Activated naive CD4-positive, alpha-beta T cell treated with anti-CD3 and anti-CD28 coated beads for 36 hours (primary cell): ENCODE data around the gene SPATA31C1. TPM values are rescaled to one million over a fixed set of nuclear protein-coding genes. Genes with fewer than 3 reads are reported as not detected.
"Not testable (repeated sequence)": the region's sequence is repeated elsewhere in the genome, so short reads cannot be mapped to it uniquely, and the experiment has no call there.

Experiments used
- CTCF ChIA-PET: fragments of 350-600 bp; sonication (Branson Sonifier 250); formaldehyde crosslinking; loops from one replicate; lab custom pipeline; 2021; ENCODE audit warnings: antibody characterized with exemption; lab: Charles Lee
- DNase-seq: peaks from one replicate; pipeline ENCODE4 v3.0.0-alpha.2; 2020
- H3K27ac Mint-ChIP-seq: one replicate; pipeline ENCODE4 v1.8.0; 2021; ENCODE audit warnings: mild to moderate bottlenecking, mixed read lengths
- H3K27me3 Mint-ChIP-seq: one replicate; pipeline ENCODE4 v1.8.0; 2021; ENCODE audit warnings: low read depth, mixed read lengths
- H3K36me3 Mint-ChIP-seq: one replicate; pipeline ENCODE4 v1.8.0; 2021; ENCODE audit warnings: low read depth, mixed read lengths
- H3K4me1 Mint-ChIP-seq: one replicate; pipeline ENCODE4 v1.8.0; 2021; ENCODE audit warnings: low read depth, mixed read lengths
- H3K4me3 Mint-ChIP-seq: one replicate; pipeline ENCODE4 v1.8.0; 2021; ENCODE audit warnings: mild to moderate bottlenecking, moderate library complexity, mixed read lengths
- H3K9me3 Mint-ChIP-seq: one replicate; pipeline ENCODE4 v1.8.0; 2021; ENCODE audit warnings: mixed read lengths
- intact Hi-C: fragments of 100-400 bp; cut with micrococcal nuclease; formaldehyde crosslinking; loops from one replicate; pipeline ENCODE4 v1.15.1; 2023
- total RNA-seq, 2 experiments: library from RNA; stranded (reverse); gene quantifications; one replicate each; pipeline ENCODE4 v1.2.3, GENCODE V29; 2021

SPATA31C1 gene
- total RNA-seq: not detected

- CTCF ChIA-PET: not testable (repeated sequence)
These were observed at the start of gene SPATA31C1 for GRCh38 chr9:87917662-87918061. Gene SPATA31C1, plus strand, starts transcription at chr9:87917962.

GRCh38 chr9:87868175-87868574 lies 49.6 kb upstream of the SPATA31C1 start:
- Mint-ChIP-seq H3K4me1 (no peaks in the 10 kb centered on the region), H3K27me3 (no peaks in the 10 kb centered on the region), H3K27ac (no peak overlapping the region), H3K4me3 (no peak overlapping the region), H3K9me3 (no peaks in the 10 kb centered on the region), H3K36me3 (no peaks in the 10 kb centered on the region)
- CTCF ChIA-PET: no interaction called here
- DNase-seq: no peak
- intact Hi-C loops: no loop called here

More at GRCh38 chr9:87917662-87918061, at the start of gene SPATA31C1:
- H3K4me1 Mint-ChIP-seq, DNase-seq, H3K9me3 Mint-ChIP-seq, H3K4me3 Mint-ChIP-seq, H3K36me3 Mint-ChIP-seq, H3K27ac Mint-ChIP-seq, intact Hi-C loops, H3K27me3 Mint-ChIP-seq: not testable (repeated sequence)

- no peak for DNase-seq
- Mint-ChIP-seq H3K36me3 (no peaks in the 10 kb centered on the region), H3K4me3 (no peak overlapping the region), H3K27me3 (no peaks in the 10 kb centered on the region), H3K9me3 (no peaks in the 10 kb centered on the region), H3K4me1 (no peaks in the 10 kb centered on the region), H3K27ac (no peak overlapping the region)
- CTCF ChIA-PET: no interaction called here
- intact Hi-C loops: no loop called here
These were observed 49.1 kb upstream of the SPATA31C1 start for GRCh38 chr9:87868635-87869034.

- Mint-ChIP-seq H3K27ac (no peak overlapping the region), H3K4me3 (no peak overlapping the region), H3K4me1 (no peaks in the 10 kb centered on the region), H3K27me3 (no peaks in the 10 kb centered on the region), H3K36me3 (no peaks in the 10 kb centered on the region), H3K9me3 (no peaks in the 10 kb centered on the region)
- no peak for DNase-seq
- intact Hi-C loops: no loop called here
- CTCF ChIA-PET: interaction anchor here (0.6 kb wide), 1 partner anchor 513 kb away, joined by 3 read pairs; no protein-coding TSS in a partner anchor
These were observed 48.7 kb upstream of the SPATA31C1 start for GRCh38 chr9:87869082-87869481.

GRCh38 chr9:87871425-87872078 lies 46.2 kb upstream of the SPATA31C1 start:
- no peak overlapping the region for H3K27ac Mint-ChIP-seq
- intact Hi-C loops: no loop called here

GRCh38 chr9:87872079-87872624 lies 45.6 kb upstream of the SPATA31C1 start:
- H3K4me3 Mint-ChIP-seq: no peak overlapping the region
- H3K27ac Mint-ChIP-seq: no peak overlapping the region
- H3K4me1 Mint-ChIP-seq: no peaks in the 10 kb centered on the region
- intact Hi-C loops: no loop called here
- H3K27me3 Mint-ChIP-seq: peaks cover 2% of the 10 kb centered on the region
- CTCF ChIA-PET: no interaction called here
- no peak for DNase-seq
- H3K9me3 Mint-ChIP-seq: no peaks in the 10 kb centered on the region
- H3K36me3 Mint-ChIP-seq: no peaks in the 10 kb centered on the region

More at GRCh38 chr9:87871425-87872078, 46.2 kb upstream of the SPATA31C1 start:
- Mint-ChIP-seq H3K4me3 (no peak overlapping the region), H3K27me3 (peaks cover under 1% of the 10 kb centered on the region), H3K36me3 (no peaks in the 10 kb centered on the region), H3K9me3 (no peaks in the 10 kb centered on the region), H3K4me1 (no peaks in the 10 kb centered on the region)
- CTCF ChIA-PET: interaction anchor here (0.6 kb wide), 1 partner anchor 536 kb away, joined by 4 read pairs; no protein-coding TSS in a partner anchor
- no peak for DNase-seq

- H3K4me1 Mint-ChIP-seq: peaks cover 3% of the 10 kb centered on the region
- H3K9me3 Mint-ChIP-seq: no peaks in the 10 kb centered on the region
- DNase-seq: no peak
- H3K36me3 Mint-ChIP-seq: no peaks in the 10 kb centered on the region
- intact Hi-C loops: no loop called here
- peaks cover 2% of the 10 kb centered on the region for H3K27me3 Mint-ChIP-seq
- H3K27ac Mint-ChIP-seq: no peak overlapping the region
- CTCF ChIA-PET: no interaction called here
- H3K4me3 Mint-ChIP-seq: no peak overlapping the region
These were observed 44.0 kb upstream of the SPATA31C1 start for GRCh38 chr9:87873607-87874303.

- peaks cover 8% of the 10 kb centered on the region for H3K4me1 Mint-ChIP-seq
- CTCF ChIA-PET: no interaction called here
- H3K36me3 Mint-ChIP-seq: no peaks in the 10 kb centered on the region
- no peak overlapping the region for H3K27ac Mint-ChIP-seq
- no peak for DNase-seq
- H3K9me3 Mint-ChIP-seq: no peaks in the 10 kb centered on the region
- H3K4me3 Mint-ChIP-seq: no peak overlapping the region
- intact Hi-C loops: no loop called here
- peaks cover 2% of the 10 kb centered on the region for H3K27me3 Mint-ChIP-seq
These were observed 43.5 kb upstream of the SPATA31C1 start for GRCh38 chr9:87874304-87874623.

- H3K36me3 Mint-ChIP-seq: no peaks in the 10 kb centered on the region
- H3K4me3 Mint-ChIP-seq: no peak overlapping the region
- DNase-seq: no peak
- no peak overlapping the region for H3K27ac Mint-ChIP-seq
- intact Hi-C loops: no loop called here
- H3K9me3 Mint-ChIP-seq: no peaks in the 10 kb centered on the region
- CTCF ChIA-PET: no interaction called here
- peaks cover 2% of the 10 kb centered on the region for H3K27me3 Mint-ChIP-seq
- H3K4me1 Mint-ChIP-seq: peaks cover 9% of the 10 kb centered on the region
These were observed 42.7 kb upstream of the SPATA31C1 start for GRCh38 chr9:87875060-87875459.

GRCh38 chr9:87875831-87876545 lies 41.8 kb upstream of the SPATA31C1 start:
- peaks cover 2% of the 10 kb centered on the region for H3K27me3 Mint-ChIP-seq
- H3K4me3 Mint-ChIP-seq: no peak overlapping the region
- no peaks in the 10 kb centered on the region for H3K9me3 Mint-ChIP-seq
- H3K36me3 Mint-ChIP-seq: no peaks in the 10 kb centered on the region
- DNase-seq: no peak
- peaks cover 11% of the 10 kb centered on the region for H3K4me1 Mint-ChIP-seq
- intact Hi-C loops: no loop called here
- CTCF ChIA-PET: no interaction called here
- H3K27ac Mint-ChIP-seq: no peak overlapping the region

GRCh38 chr9:87876708-87877107 lies 41.1 kb upstream of the SPATA31C1 start:
- intact Hi-C loops: no loop called here
- Mint-ChIP-seq H3K27ac (no peak overlapping the region), H3K4me3 (no peak overlapping the region), H3K27me3 (peaks cover 2% of the 10 kb centered on the region), H3K4me1 (peaks cover 11% of the 10 kb centered on the region), H3K9me3 (no peaks in the 10 kb centered on the region), H3K36me3 (no peaks in the 10 kb centered on the region)
- DNase-seq: no peak
- CTCF ChIA-PET: no interaction called here

- Mint-ChIP-seq H3K36me3 (no peaks in the 10 kb centered on the region), H3K9me3 (no peaks in the 10 kb centered on the region), H3K27ac (no peak overlapping the region), H3K4me3 (no peak overlapping the region), H3K27me3 (peaks cover 2% of the 10 kb centered on the region), H3K4me1 (peaks cover 11% of the 10 kb centered on the region)
- CTCF ChIA-PET: no interaction called here
- intact Hi-C loops: no loop called here
- no peak for DNase-seq
These were observed 38.7 kb upstream of the SPATA31C1 start for GRCh38 chr9:87878989-87879511.
